Motor neuron (in vitro differentiated cells): ENCODE measurements around the gene GDI1. TPM values are rescaled to one million over a fixed set of nuclear protein-coding genes. Genes with fewer than 3 reads are reported as not detected.

ENCODE experiments used
- ATAC-seq, 8 experiments: fragments of 200-7000 bp; cut with Tn5 transposase; replicated peaks in 6 of 8; 2 replicates each; pipeline ENCODE4 v1.8.0; 2021; ENCODE audit warnings: mild to moderate bottlenecking in 8 of 8, moderate library complexity in 8 of 8
- H3K27ac ChIP-seq, 2 donors: fragments of 250-450 bp; sonication (Bioruptor Pico); 2 replicates each; pipeline ENCODE4 v1.9.0; 2021; ENCODE audit warnings: antibody characterized with exemption in 2 of 2, mild to moderate bottlenecking in 2 of 2, moderate library complexity in 1 of 2
- H3K4me1 ChIP-seq, 2 donors: fragments of 250-450 bp; sonication (Bioruptor Pico); replicated peaks in 1 of 2; 2 replicates each; pipeline ENCODE4 v1.6.1; 2021; ENCODE audit warnings: antibody characterized with exemption in 2 of 2, mild to moderate bottlenecking in 2 of 2, moderate library complexity in 1 of 2
- H3K4me3 ChIP-seq, 5 donors: fragments of 250-450 bp; sonication (Bioruptor Pico); 2 replicates each; pipeline ENCODE4 v1.9.0; 2021; ENCODE audit warnings: antibody characterized with exemption in 5 of 5, mild to moderate bottlenecking in 5 of 5, moderate library complexity in 4 of 5
- WGBS, 10 experiments: fragments of 450-650 bp; shearing (Covaris generic); methylation state at CpG; one replicate each; pipeline ENCODE4 v1.0.0; 2022; 5-methylcytosine and 5-hydroxymethylcytosine counted together
- in situ Hi-C, 9 experiments: fragments of 400-800 bp; cut with MboI; loops; one replicate each; pipeline ENCODE4 v1.15.0; 2021; ENCODE audit warnings: low sequenced_read_pairs in 9 of 9, low pct_unique_long_range_greater_than_20kb in 2 of 9; ENCODE audit not compliant: unreplicated experiment in 9 of 9
- total RNA-seq, 8 experiments: library from RNA; unstranded; fragments of 300-600 nt; gene quantifications; 2 replicates each; pipeline versions ENCODE4 v1.2.3 to v1.2.4, GENCODE V29; 2022

Gene GDI1
- total RNA-seq, 8 experiments from 2014 or later: 59.0 to 379 (median 254) TPM

DNA sequence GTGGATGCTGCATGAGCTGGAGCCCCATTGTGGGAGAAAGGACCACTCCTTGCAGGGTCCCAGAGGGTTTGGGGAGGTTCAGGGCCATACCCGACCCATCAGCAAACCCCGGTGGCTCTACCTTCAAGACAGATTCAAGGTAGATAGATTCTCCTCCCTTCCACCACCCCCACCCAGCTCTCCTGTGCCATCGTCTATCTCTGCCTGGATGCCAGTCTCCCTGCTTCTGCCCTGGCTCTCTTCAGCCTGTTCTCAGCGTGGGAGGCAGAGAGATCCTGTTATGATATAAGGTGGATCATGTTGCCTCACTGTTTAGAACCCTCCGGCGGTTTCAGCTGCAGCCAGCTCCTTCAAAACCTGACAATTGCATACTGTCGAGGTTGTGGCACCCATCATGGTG, 36.7 kb downstream of the GDI1 start:
- H3K4me1 ChIP-seq: peaks cover 4% of the 10 kb centered on the region in 2 donors
- no peak overlapping the region for H3K27ac ChIP-seq
- no peak for ATAC-seq
- 60 to 67% methylated on average over 2 to 3 of the region's 7 CpGs; no CpG with 5 or more reads in 8 of the 10 experiments for WGBS, 10 experiments
- H3K4me3 ChIP-seq: no peak overlapping the region
- in situ Hi-C loops: no loop called here

DNA sequence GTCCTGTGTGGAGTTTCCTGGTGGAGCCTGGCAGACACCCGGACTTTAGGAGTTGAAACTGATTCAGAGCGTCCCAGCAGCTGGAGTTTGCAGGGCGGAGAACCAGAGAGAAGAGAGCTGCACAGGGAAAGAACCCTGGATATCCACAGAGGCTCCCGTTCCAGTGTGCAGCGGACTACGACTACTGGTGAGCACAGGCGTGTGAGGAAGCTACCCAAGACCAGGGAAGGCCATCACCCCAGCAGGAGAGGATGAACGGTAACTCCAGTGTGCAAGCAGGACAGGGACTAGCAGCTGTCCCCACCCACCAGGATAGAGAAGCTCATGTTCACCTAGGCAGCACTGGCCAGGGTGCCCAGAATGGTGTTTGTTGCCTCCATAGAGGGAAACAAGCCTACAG, 39.9 kb downstream of the GDI1 start:
- H3K4me3 ChIP-seq: no peak overlapping the region
- peaks cover 4 to 9% of the 10 kb centered on the region in 2 donors for H3K4me1 ChIP-seq
- no peak overlapping the region for H3K27ac ChIP-seq
- in situ Hi-C loops: no loop called here
- 60 to 96% (median 96%) methylated on average over 1 to 4 of the region's 8 CpGs; no CpG with 5 or more reads in 7 of the 10 experiments for WGBS, 10 experiments
- ATAC-seq: no peak

DNA sequence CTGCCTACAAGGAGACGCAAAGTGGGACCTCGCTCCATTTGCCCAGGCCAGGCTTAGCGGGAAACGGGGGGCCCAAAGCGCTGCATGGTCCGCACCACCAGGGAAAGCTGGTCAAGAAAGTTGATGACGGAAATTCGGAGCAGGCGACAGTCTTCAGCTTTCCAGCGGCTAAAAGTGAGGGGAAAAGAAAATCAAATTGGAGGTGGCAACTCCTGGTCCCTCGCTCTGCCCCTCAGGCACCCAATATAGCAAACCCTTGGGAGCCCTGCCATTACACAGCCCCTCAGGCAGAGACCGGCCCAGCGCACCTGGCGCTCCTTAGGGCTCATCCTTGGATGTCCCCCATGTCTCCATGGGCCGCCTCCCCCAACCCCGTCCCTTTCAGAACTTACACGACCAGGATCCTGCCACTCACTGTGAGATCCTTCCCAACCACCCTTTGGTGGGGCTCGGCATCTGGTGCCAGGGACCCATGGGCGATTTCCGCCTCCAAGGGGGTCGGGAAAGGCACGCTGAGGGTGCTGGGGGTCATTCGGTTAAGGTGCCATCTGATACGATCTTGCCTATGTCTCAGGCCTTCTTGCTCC, 41.0 kb downstream of the GDI1 start:
- H3K4me1 ChIP-seq: peaks cover 4 to 9% of the 10 kb centered on the region in 2 donors
- ATAC-seq: no peak
- in situ Hi-C loops: no loop called here
- H3K27ac ChIP-seq: peak overlapping the region; percentile 66 to 94
- WGBS, 10 experiments: 71 to 100% (median 76%) methylated on average over 1 to 10 of the region's 24 CpGs; no CpG with 5 or more reads in 7 of the 10 experiments
- peak overlapping the region; percentile 36 to 48 (median 39) for H3K4me3 ChIP-seq

DNA sequence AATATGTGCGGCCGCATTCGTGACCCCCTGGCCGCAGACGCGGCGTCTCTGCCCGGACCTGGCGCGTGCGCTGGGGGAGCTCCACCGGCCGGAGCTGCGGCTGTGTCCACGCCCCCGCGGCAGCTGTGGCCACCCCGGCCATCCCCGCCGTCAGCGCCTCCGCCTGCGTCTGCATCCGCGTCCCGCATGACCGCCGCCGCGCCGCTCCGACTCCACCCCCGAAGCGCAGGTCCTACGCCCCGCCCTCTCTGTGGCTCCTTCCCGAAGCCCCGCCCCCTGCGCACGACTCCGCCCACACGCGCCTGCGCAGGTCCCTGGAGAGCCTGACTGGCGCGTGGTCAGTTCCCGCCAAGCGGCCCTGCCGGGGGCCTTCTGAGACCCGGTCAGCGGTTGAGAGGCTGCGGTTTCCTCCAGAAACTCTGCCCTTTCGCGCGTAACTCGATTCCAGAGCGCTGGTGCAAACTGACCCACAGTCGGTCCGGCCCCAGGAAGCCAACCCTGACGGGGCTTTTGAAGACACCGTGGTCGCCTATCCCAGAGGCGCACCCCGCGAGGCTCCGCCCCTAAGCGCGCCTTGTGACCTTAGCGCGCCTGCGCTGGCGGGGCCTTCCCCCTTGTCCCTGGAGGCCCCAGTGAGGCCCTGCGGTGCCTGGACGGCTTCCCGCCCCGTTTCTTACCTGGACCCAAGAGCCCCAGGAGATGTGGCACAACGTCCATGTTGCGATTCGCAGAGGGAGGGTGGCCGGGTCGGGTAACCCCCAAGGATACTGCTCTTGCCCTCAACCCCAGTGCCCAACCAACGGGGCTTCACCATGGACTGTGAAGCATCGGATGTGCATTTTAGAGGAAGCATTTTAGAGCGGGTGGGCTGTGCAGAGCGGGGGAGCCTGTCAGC, 42.0 kb downstream of the GDI1 start, which contains the start of gene LAGE3:
LAGE3 (minus strand) TSS at position 554 of the 895 bp plus-strand sequence; CDS start at position 188, 366 bp downstream.
- H3K4me1 ChIP-seq: peaks cover 4 to 9% of the 10 kb centered on the region in 2 donors
- peak within 1 kb of the TSS; percentile 84 to 94 for H3K27ac ChIP-seq
- 0 to 49% methylated on average over 3 to 23 of the region's 85 CpGs; no CpG with 5 or more reads in 8 of the 10 experiments for WGBS, 10 experiments
- ATAC-seq: peak; percentile 87 to 93 (median 90)
- peak within 1 kb of the TSS; percentile 36 to 48 (median 39) for H3K4me3 ChIP-seq
- in situ Hi-C loops: no loop called here

DNA sequence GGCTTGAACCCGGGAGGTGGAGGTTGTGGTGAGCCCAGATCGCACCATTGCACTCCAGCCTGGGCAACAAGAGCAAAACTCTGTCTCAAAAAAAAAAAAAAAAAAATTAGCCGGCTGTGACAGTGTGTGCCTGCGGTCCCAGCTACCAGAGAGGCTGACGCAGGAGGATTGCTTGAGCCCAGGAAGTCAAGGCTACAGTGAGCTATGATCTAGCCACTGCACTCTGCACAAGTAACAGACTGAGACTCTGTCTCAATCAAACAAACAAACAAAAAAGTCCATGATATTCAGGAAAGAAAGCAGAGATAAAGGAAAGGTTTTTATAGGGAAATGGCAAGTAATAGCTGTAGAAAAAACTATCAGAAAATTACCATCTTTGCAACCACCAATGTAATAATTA, 44.2 kb downstream of the GDI1 start:
- 39 to 100% (median 86%) methylated on average over 1 to 4 of the region's 5 CpGs; no CpG with 5 or more reads in 4 of the 10 experiments for WGBS, 10 experiments
- Histone ChIP-seq H3K4me3 (no peak overlapping the region), H3K4me1 (peaks cover 18 to 20% of the 10 kb centered on the region in 2 donors), H3K27ac (no peak overlapping the region)
- in situ Hi-C loops: no loop called here
- no peak for ATAC-seq

DNA sequence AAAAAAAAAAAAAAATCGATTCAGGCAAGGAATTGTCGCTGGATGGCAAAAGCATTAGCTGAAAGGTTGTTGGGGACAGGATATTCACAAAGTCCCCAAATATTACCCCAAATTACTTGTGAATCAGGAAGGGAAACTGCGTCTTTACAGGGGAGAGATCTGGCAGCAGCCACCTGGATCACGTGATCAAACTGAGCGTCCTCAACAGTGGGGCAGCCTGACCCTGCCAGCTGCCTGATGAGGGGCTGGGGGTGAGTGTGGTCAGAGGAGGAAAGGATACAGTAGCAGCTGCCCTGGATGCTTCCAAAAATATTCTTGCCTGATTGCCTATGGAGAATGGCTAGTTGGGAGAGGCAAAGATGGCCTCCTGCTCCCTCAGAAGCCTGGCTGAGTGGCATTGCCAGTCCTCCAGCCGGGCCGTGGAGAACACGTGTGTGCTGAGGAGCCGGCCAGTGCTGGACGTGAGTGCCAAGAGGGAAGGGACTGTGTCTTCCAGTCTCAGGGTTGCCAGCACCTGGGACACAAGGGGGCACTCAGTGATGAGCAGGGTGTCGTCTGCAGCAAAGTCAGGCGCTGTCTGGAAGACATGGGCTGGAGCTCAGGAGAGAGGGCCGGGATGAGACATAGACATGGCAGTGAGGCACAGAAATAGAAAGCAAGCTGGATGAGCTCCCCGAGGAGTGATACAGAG, 45.1 kb downstream of the GDI1 start:
- no peak overlapping the region for H3K27ac ChIP-seq
- no peak overlapping the region for H3K4me3 ChIP-seq
- ATAC-seq: no peak
- 58 to 100% (median 89%) methylated on average over 1 to 6 of the region's 14 CpGs; no CpG with 5 or more reads in 7 of the 10 experiments for WGBS, 10 experiments
- H3K4me1 ChIP-seq: peaks cover 20 to 22% of the 10 kb centered on the region in 2 donors
- in situ Hi-C loops: no loop called here

DNA sequence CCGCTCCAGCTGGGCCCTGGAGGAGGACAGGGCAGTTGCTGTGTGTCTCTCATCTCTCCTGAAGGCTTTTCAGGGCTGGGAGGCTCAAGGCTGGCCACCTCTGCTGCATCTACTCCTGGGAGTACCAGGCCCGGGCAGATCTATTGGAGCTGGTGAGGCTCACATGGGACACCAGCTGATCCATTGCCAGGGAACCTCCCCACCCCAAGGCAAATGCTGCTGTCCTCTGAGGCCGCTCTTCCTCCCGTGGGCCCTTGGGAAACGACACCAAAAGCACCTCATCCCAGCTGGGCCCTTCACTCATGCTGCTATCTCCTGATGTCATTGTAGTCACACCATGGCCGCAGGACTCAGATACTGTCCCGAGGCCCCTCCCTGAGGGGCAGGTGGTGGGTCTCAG, 45.8 kb downstream of the GDI1 start:
- in situ Hi-C loops: no loop called here
- Histone ChIP-seq H3K4me1 (peaks cover 19 to 22% of the 10 kb centered on the region in 2 donors), H3K27ac (no peak overlapping the region), H3K4me3 (no peak overlapping the region)
- 57% methylated on average over 2 of the region's 7 CpGs; no CpG with 5 or more reads in 9 of the 10 experiments for WGBS, 10 experiments
- ATAC-seq: no peak

DNA sequence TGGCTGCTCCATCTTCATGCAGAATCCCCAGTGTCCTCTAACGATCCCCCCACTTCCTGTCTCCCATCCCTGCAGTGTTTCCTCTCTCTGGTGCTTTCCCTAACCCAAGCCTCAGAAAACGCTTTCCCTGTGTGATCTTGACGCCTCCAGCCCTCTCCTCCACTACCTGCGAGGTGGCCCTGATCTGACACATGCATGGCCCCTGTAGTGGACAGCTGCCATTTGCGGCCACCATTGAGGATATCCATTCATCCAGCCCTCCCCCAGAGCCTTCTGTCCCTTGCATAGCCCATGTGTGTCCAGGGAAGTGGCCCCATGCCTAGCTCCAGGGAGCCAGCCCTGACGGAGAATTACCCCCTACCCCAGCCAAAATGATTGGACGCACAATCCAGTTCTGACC, 46.4 kb downstream of the GDI1 start:
- Histone ChIP-seq H3K4me1 (peaks cover 18 to 19% of the 10 kb centered on the region in 2 donors), H3K4me3 (no peak overlapping the region), H3K27ac (no peak overlapping the region)
- 10 to 100% (median 47%) methylated on average over 1 to 4 of the region's 7 CpGs; no CpG with 5 or more reads in 7 of the 10 experiments for WGBS, 10 experiments
- no peak for ATAC-seq
- in situ Hi-C loops: no loop called here

DNA sequence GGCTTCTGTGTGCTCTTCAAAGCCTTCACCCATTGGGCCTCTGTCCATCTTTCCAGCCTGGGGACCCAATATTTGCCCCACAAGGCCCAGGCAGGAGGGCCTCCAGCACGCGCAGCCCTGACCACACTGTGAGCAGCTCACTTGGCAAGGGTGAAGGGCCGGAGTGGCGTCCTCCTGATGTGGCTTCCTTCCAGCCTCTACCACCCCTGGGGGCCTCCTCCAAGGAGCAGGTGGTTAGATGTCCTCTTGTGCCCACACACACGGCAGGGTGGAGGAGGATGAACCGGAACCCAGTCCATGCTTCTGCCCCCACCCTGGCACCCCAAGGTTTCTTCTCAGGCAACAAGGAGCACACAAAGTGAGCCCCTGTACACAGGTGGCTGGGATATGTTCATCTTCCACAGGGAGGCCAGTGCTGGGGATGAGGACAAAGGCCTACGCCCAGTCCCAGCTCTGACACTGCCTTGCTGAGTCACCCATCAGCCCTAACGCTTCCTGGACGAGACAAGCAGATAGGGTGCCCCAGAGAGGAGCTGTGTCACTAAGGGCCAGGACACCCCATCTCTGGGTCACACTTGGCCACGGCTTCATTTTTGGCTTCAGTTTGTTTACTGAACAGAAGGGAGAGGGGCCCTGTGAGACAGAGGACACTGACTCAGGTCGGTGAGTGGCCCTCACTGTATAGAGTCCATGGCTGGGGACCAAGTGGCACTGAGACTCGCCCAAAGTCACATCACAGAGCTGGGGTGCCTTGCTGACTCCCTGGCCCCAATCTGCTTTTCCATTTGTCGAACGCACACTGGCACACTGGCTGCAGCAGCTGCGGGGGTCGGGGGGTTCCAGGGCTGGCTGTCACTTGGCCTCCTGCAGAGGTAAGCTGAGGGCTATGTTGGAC, 47.5 kb downstream of the GDI1 start:
- Histone ChIP-seq H3K4me3 (no peak overlapping the region), H3K4me1 (peaks cover 17 to 19% of the 10 kb centered on the region in 2 donors), H3K27ac (no peak overlapping the region)
- in situ Hi-C loops: no loop called here
- peak in 2 of 8 experiments; percentile 43 to 51 for ATAC-seq
- 54 to 100% methylated on average over 2 to 6 of the region's 16 CpGs; no CpG with 5 or more reads in 8 of the 10 experiments for WGBS, 10 experiments

DNA sequence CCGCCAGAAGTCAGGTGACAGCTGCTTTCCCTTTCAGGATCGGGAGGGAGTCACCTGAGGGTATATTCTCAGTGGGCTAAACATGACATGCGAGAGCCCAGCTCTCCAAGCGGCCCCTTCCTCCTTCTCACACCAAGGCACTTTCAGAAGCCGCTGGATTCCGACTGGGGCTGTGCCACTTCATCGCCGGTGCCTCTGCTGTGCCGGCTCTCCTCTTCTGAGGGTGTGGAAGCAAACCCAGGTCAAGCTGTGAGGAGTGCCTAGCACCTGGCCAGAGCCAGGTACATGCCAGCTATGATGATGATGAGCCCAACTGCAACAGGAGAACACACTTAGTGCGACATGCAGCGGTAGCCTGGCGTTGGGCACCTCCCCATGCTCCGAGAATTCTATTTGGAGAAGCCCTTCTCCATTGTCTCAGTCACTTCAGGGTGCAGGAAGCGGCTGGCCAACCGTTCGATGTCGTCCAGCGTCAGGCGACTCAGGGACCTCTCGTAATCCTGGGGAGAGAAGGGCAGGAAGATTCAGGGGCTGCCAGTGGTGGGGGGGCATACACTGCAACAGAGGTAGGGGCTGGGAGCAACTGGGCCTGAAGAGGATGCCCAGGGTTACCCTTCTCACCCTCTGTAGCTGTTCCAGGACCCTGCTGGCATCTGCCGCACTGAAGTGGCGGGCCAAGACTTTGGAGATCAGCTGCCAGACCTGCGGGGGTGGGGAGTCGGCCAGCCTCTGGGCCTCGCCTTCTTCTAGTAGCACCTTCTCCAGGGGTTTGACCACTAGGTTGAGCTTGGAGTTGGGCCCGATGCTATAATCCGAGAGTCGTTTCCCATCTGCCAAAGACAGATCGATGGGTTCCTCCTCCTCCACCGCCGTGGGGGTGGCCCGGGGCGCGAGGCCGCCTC, 48.4 kb downstream of the GDI1 start:
- H3K4me3 ChIP-seq: peak overlapping the region; percentile 47 to 89 (median 69)
- ATAC-seq: no peak
- peaks cover 14 to 23% of the 10 kb centered on the region in 2 donors for H3K4me1 ChIP-seq
- H3K27ac ChIP-seq: peak overlapping the region; percentile 76 to 92
- WGBS, 10 experiments: 100% methylated on average over 1 of the region's 35 CpGs; no CpG with 5 or more reads in 9 of the 10 experiments
- in situ Hi-C loops: no loop called here

DNA sequence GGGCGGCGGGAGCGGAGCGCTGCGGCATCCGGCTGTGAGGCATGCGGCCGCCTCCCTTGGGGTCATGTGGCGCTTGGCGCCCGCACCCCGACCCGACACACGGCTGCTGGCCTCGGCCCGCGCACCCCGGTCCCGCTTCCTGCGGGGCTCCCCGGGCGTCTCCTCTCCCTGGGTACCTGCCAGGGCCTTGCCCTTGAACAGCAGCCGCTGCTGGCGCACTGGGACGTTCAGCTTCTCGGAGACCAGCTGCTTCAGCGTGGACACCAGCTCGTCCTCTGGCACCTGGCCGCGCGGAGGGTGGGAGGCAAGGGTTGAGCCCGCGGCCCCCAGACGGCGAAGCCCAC, 49.1 kb downstream of the GDI1 start:
- Histone ChIP-seq H3K4me1 (peaks cover 14 to 23% of the 10 kb centered on the region in 2 donors), H3K27ac (peak overlapping the region; percentile 76 to 92), H3K4me3 (peak overlapping the region; percentile 47 to 89 (median 69))
- WGBS, 10 experiments: no CpG with 5 or more reads among the region's 35 CpGs
- ATAC-seq: peak in 3 of 8 experiments; percentile 1 to 2 (median 1)
- in situ Hi-C loops: no loop called here
